CD8-positive, alpha-beta memory T cell (primary cell): ENCODE results near the gene CAGE1. TPM values are rescaled to one million over a fixed set of nuclear protein-coding genes. Genes with fewer than 3 reads are reported as not detected.

Experiments
- CTCF ChIA-PET: fragments of 350-600 bp; sonication (Branson Sonifier 250); formaldehyde crosslinking; loops from one replicate; lab custom pipeline; 2021; ENCODE audit warnings: antibody characterized with exemption; lab: Charles Lee
- POLR2A ChIA-PET: fragments of 350-600 bp; sonication (Branson Sonifier 250); formaldehyde crosslinking; loops from one replicate; lab custom pipeline; 2021; ENCODE audit warnings: antibody characterized with exemption; lab: Charles Lee
- DNase-seq, 5 donors: peaks; one replicate each; pipeline versions ENCODE4 v3.0.0 to v3.0.0-alpha.2; 2020 to 2022; ENCODE audit warnings: mixed read lengths in 1 of 5
- H3K27ac ChIP-seq: one replicate; pipeline ENCODE4 v1.7.0; 2013; ENCODE audit warnings: low read depth, mild to moderate bottlenecking, low read length, moderate library complexity
- H3K27me3 ChIP-seq: 2 replicates; pipeline ENCODE4 v1.7.0; 2013; ENCODE audit warnings: low read length, mild to moderate bottlenecking; ENCODE audit not compliant: insufficient read depth, poor library complexity, severe bottlenecking
- H3K36me3 ChIP-seq: 2 replicates; pipeline ENCODE4 v1.7.0; 2013; ENCODE audit warnings: mild to moderate bottlenecking, low read length, moderate library complexity; ENCODE audit not compliant: insufficient read depth
- H3K4me1 ChIP-seq: 2 replicates; pipeline ENCODE4 v1.7.0; 2013; ENCODE audit warnings: mild to moderate bottlenecking, low read length, moderate library complexity; ENCODE audit not compliant: insufficient read depth
- H3K4me3 ChIP-seq: 2 replicates; pipeline ENCODE4 v1.7.0; 2013; ENCODE audit warnings: mild to moderate bottlenecking, low read length
- H3K9me3 ChIP-seq: 2 replicates; pipeline ENCODE4 v1.7.0; 2013; ENCODE audit warnings: mild to moderate bottlenecking, low read length
- H3K27ac Mint-ChIP-seq, 8 donors: one replicate each; pipeline ENCODE4 v1.8.0; 2020 to 2021; ENCODE audit warnings: mixed read lengths in 8 of 8, mild to moderate bottlenecking in 6 of 8, inconsistent platforms in 3 of 8, moderate library complexity in 3 of 8
- H3K27me3 Mint-ChIP-seq, 2 donors: one replicate each; pipeline ENCODE4 v1.8.0; 2020 to 2021; ENCODE audit warnings: mixed read lengths in 2 of 2, mild to moderate bottlenecking in 1 of 2, moderate library complexity in 1 of 2
- H3K36me3 Mint-ChIP-seq, 3 donors: one replicate each; pipeline ENCODE4 v1.8.0; 2020 to 2021; ENCODE audit warnings: mixed read lengths in 3 of 3, inconsistent platforms in 1 of 3, mild to moderate bottlenecking in 1 of 3
- H3K4me1 Mint-ChIP-seq, 3 donors: one replicate each; pipeline ENCODE4 v1.8.0; 2020 to 2021; ENCODE audit warnings: mixed read lengths in 3 of 3, inconsistent platforms in 1 of 3, mild to moderate bottlenecking in 1 of 3
- H3K4me3 Mint-ChIP-seq, 7 donors: one replicate each; pipeline ENCODE4 v1.8.0; 2020 to 2021; ENCODE audit warnings: mixed read lengths in 7 of 7, mild to moderate bottlenecking in 6 of 7, moderate library complexity in 4 of 7, inconsistent platforms in 2 of 7
- H3K9me3 Mint-ChIP-seq, 5 donors: one replicate each; pipeline ENCODE4 v1.8.0; 2020 to 2022; ENCODE audit warnings: mixed read lengths in 5 of 5, mild to moderate bottlenecking in 3 of 5, moderate library complexity in 2 of 5, inconsistent platforms in 1 of 5
- polyA plus RNA-seq: library from polyadenylated mRNA; unstranded; fragments of 300-500 nt; fragmentation: Illumina TruSeq; gene quantifications from one replicate; pipeline ENCODE4 v1.2.3, GENCODE V29; 2021
- total RNA-seq, 2 experiments: library from RNA; stranded (reverse); gene quantifications; one replicate each; pipeline ENCODE4 v1.2.3, GENCODE V29; 2021

Gene CAGE1
- total and polyA plus RNA-seq, 3 experiments from 2014 or later: 0.18 TPM; not detected in 2

DNA sequence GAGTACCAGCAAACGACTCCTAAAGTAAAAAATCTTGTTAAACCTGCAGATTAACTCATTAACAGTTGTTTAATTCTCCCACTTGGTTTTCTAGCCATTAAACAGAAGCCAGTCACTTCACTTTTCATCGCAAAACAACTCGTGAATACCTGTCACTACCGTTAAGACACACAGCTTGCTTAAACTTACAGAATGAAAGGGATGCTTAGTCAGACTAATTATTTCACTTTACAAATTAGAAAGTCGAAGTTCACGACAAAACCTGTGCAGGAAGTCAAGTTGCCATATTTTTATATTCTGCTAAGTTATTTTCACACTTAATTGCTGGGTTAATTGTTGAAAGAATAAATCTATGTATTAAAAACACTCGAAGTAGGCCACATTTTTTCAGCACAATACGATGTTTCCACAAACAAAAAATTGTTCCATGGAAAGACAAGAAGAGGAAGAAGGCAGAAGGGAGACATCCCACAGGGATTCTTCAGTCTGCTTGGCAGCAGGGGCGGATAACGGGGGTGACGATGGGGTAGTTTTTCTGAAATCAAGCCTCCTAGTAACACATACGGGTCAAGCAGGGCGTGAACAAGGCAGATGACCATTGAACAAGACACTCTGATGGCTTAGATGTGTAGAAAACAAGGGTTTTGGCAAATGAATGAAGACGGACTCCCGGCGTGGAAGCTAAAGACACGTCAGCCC, 77.5 kb downstream of the CAGE1 start:
- no peaks in the 10 kb centered on the region for H3K9me3 Mint-ChIP-seq
- no peaks in the 10 kb centered on the region for H3K27me3 ChIP-seq
- H3K27ac ChIP-seq: peak overlapping the region; percentile 86
- H3K36me3 ChIP-seq: peaks cover 15% of the 10 kb centered on the region
- H3K36me3 Mint-ChIP-seq: peaks cover 0 to 42% (median 16%) of the 10 kb centered on the region in 3 donors
- peak overlapping the region; percentile 78 for H3K4me3 ChIP-seq
- peak overlapping the region; percentile 74 to 96 (median 93) for H3K27ac Mint-ChIP-seq
- CTCF ChIA-PET: interaction anchor here (1.6 kb wide), 1 partner anchor 37 kb away, joined by 3 read pairs; no protein-coding TSS in a partner anchor
- H3K9me3 ChIP-seq: no peaks in the 10 kb centered on the region
- H3K4me3 Mint-ChIP-seq: peak overlapping the region; percentile 87 to 98 (median 96)
- peaks cover 38% of the 10 kb centered on the region for H3K4me1 ChIP-seq
- DNase-seq: peak in 1 of 5 donors; percentile 2
- peaks cover 0 to 2% of the 10 kb centered on the region in 2 donors for H3K27me3 Mint-ChIP-seq
- POLR2A ChIA-PET: interaction anchor here (0.6 to 1.3 kb wide), 4 partner anchors 77 to 196 kb away, joined by 3 to 8 read pairs (median 3); partner anchors contain the start of genes CAGE1 and RIOK1
- H3K4me1 Mint-ChIP-seq: peaks cover 53 to 69% (median 68%) of the 10 kb centered on the region in 3 donors

DNA sequence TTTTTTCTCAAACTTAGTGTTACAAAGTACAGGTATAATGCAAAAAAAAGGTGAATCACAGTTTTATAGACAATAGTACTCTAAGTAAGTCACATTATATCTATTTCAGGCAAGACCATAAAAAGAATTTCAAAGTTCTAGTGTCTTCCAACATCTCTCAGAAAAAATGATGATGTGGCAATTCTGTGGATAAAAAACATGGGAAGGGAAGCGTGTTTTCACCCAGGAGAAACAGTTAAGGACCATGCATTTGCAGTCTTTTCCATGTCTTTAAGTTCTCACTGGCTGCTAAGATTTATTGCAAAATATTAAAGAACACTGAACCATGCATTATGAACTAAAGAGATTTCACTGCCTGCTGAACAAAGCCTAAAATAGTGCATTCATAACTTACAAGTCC, 78.4 kb downstream of the CAGE1 start:
- H3K9me3 ChIP-seq: no peaks in the 10 kb centered on the region
- peaks cover 17% of the 10 kb centered on the region for H3K36me3 ChIP-seq
- no peak overlapping the region for H3K4me3 ChIP-seq
- H3K36me3 Mint-ChIP-seq: peaks cover 0 to 47% (median 18%) of the 10 kb centered on the region in 3 donors
- DNase-seq: no peak
- H3K9me3 Mint-ChIP-seq: no peaks in the 10 kb centered on the region
- POLR2A ChIA-PET: interaction anchor here (1.3 kb wide), 1 partner anchor 78 kb away, joined by 8 read pairs; the partner anchor contains the start of genes CAGE1 and RIOK1
- peak overlapping the region; percentile 32 for H3K27ac ChIP-seq
- H3K27me3 ChIP-seq: no peaks in the 10 kb centered on the region
- H3K4me3 Mint-ChIP-seq: peak overlapping the region; percentile 19 to 87 (median 63)
- CTCF ChIA-PET: interaction anchor here (1.6 kb wide), 1 partner anchor 36 kb away, joined by 3 read pairs; no protein-coding TSS in a partner anchor
- peak overlapping the region in 5 of 8 donors; percentile 20 to 53 (median 40) for H3K27ac Mint-ChIP-seq
- H3K27me3 Mint-ChIP-seq: peaks cover 0 to 2% of the 10 kb centered on the region in 2 donors
- H3K4me1 Mint-ChIP-seq: peaks cover 55 to 75% (median 71%) of the 10 kb centered on the region in 3 donors
- peaks cover 38% of the 10 kb centered on the region for H3K4me1 ChIP-seq

DNA sequence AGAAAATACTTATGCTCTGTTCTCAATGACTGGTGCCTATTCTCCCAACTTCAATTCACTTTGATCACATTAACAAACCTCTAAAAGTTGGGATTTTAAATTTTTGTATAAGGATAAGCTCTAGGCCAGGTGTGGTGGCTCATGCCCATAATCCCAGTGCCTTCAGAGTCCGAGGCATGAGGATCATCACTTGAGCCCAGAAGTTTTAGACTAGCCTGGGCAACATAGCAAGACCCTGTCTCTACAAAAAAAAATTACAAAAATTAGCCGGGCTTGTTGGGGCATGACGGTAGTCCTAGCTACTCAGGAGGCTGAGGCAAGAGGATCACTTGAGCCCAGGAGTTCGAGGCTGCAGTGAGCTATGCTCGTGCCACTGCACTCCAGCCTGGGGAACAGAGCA, 80.5 kb downstream of the CAGE1 start:
- CTCF ChIA-PET: no interaction called here
- no peaks in the 10 kb centered on the region for H3K9me3 Mint-ChIP-seq
- H3K4me3 ChIP-seq: no peak overlapping the region

DNA sequence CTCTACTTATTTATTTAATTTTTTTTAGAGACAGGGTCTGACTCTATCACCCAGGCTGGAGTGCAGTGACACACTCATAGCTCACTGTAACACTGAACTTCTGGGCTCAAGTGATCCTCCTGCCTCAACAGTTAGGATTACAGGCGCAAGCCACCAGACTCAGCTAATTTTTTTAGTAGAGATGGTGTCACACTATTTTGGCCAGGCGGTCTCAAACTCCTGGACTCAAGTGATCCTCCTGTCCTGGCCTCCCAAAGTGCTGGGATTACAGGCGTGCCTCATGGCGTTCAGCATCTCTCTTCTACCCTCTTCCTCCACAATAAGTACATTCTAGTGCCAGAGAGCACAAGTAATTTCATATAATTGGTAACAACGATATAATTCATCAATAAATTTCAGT, 82.0 kb downstream of the CAGE1 start:
- no peaks in the 10 kb centered on the region for H3K27me3 Mint-ChIP-seq
- H3K27ac Mint-ChIP-seq: peak overlapping the region in 2 of 8 donors; percentile 43 to 52
- peaks cover 0 to 73% (median 32%) of the 10 kb centered on the region in 3 donors for H3K36me3 Mint-ChIP-seq
- no peaks in the 10 kb centered on the region for H3K9me3 Mint-ChIP-seq
- no peak overlapping the region for H3K27ac ChIP-seq
- H3K27me3 ChIP-seq: no peaks in the 10 kb centered on the region
- peaks cover 62 to 85% (median 70%) of the 10 kb centered on the region in 3 donors for H3K4me1 Mint-ChIP-seq
- H3K36me3 ChIP-seq: peaks cover 35% of the 10 kb centered on the region
- no peaks in the 10 kb centered on the region for H3K9me3 ChIP-seq
- ChIA-PET POLR2A (no interaction called here), CTCF (interaction anchor here (1.2 kb wide), 1 partner anchor 22 kb away, joined by 3 read pairs; no protein-coding TSS in a partner anchor)
- H3K4me1 ChIP-seq: peaks cover 41% of the 10 kb centered on the region
- DNase-seq: no peak
- H3K4me3 ChIP-seq: no peak overlapping the region
- H3K4me3 Mint-ChIP-seq: peak overlapping the region in 1 of 7 donors; percentile 43

More for the DNA sequence above, 80.5 kb downstream of the CAGE1 start:
- H3K9me3 ChIP-seq: no peaks in the 10 kb centered on the region
- Mint-ChIP-seq H3K36me3 (peaks cover 0 to 65% (median 29%) of the 10 kb centered on the region in 3 donors), H3K27me3 (peaks cover 0 to 2% of the 10 kb centered on the region in 2 donors), H3K27ac (peak overlapping the region in 3 of 8 donors; percentile 23 to 92 (median 72)), H3K4me1 (peaks cover 67 to 88% (median 81%) of the 10 kb centered on the region in 3 donors), H3K4me3 (peak overlapping the region in 4 of 7 donors; percentile 2 to 84 (median 24))
- DNase-seq: no peak
- no peaks in the 10 kb centered on the region for H3K27me3 ChIP-seq
- H3K27ac ChIP-seq: no peak overlapping the region
- POLR2A ChIA-PET: no interaction called here
- H3K4me1 ChIP-seq: peaks cover 47% of the 10 kb centered on the region
- H3K36me3 ChIP-seq: peaks cover 32% of the 10 kb centered on the region

DNA sequence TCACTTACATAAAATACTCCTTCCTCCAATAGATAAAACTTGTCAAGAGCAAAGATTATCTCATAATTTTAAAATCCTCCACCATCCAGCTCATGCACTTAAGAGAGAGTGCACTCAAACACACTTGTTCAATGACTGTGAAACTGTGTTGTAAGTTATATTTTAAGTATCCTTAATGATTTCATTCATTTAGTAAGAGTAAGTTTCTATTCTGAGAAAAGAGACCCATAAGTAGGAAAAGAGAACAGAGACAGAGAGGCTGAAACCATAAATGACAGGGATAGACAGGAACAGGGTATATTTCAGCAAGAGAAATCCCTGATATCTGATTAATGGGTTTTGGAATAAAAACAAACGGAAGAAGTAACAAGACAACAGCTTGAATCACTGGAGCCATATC, 84.7 kb downstream of the CAGE1 start:
- Mint-ChIP-seq H3K36me3 (peaks cover 0 to 88% (median 44%) of the 10 kb centered on the region in 3 donors), H3K4me1 (peaks cover 49 to 81% (median 67%) of the 10 kb centered on the region in 3 donors), H3K27me3 (no peaks in the 10 kb centered on the region), H3K9me3 (no peaks in the 10 kb centered on the region), H3K4me3 (no peak overlapping the region), H3K27ac (peak overlapping the region in 2 of 8 donors; percentile 0 to 50)
- H3K27me3 ChIP-seq: no peaks in the 10 kb centered on the region
- H3K4me1 ChIP-seq: peaks cover 18% of the 10 kb centered on the region
- POLR2A ChIA-PET: no interaction called here
- H3K9me3 ChIP-seq: no peaks in the 10 kb centered on the region
- peaks cover 43% of the 10 kb centered on the region for H3K36me3 ChIP-seq
- H3K27ac ChIP-seq: no peak overlapping the region
- no peak overlapping the region for H3K4me3 ChIP-seq
- CTCF ChIA-PET: no interaction called here
- no peak for DNase-seq

DNA sequence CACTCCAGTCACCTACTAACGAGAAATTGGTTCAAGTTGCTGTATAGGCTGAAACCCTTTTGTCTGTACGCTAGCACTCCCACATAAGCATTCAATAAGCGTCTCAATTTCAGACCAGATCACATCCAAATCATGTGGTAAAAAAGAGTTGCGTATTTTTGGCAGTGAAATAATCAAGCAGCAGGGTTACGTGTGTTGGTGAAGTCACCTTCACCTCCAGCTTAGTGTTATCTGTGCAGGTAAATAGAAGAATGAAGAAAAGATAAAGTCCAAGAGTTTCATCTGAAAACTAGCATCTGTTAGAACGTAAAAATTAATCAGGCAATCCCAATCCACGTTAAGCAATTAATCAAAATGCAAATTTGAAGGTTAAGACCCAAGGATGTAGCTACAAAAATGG, 87.8 kb downstream of the CAGE1 start:
- Histone ChIP-seq H3K27me3 (no peaks in the 10 kb centered on the region), H3K4me3 (no peak overlapping the region), H3K27ac (no peak overlapping the region), H3K9me3 (no peaks in the 10 kb centered on the region), H3K4me1 (peaks cover 9% of the 10 kb centered on the region), H3K36me3 (peaks cover 48% of the 10 kb centered on the region)
- H3K4me1 Mint-ChIP-seq: peaks cover 30 to 58% (median 52%) of the 10 kb centered on the region in 3 donors
- no peaks in the 10 kb centered on the region for H3K27me3 Mint-ChIP-seq
- no peak for DNase-seq
- peaks cover 5 to 87% (median 38%) of the 10 kb centered on the region in 3 donors for H3K36me3 Mint-ChIP-seq
- POLR2A ChIA-PET: no interaction called here
- no peaks in the 10 kb centered on the region for H3K9me3 Mint-ChIP-seq
- no peak overlapping the region for H3K4me3 Mint-ChIP-seq
- CTCF ChIA-PET: no interaction called here
- H3K27ac Mint-ChIP-seq: no peak overlapping the region

DNA sequence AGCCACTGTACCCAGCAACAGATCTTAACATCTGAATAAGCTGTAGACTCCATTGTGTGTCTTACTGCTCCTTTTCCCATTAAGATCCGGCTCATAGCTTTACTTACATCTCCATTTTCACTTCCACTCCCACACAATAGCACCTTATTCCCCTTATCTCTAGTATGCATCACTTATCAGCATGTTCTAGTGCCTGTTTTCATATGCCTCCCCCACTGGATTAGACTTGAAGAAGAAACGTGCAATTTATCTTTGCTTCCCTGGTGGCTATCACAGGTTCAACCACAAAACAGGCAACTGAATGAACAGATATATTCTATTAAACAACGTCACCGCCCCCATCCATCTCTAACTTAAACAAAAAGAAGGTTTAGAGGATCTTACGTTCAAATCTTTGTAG, 88.6 kb downstream of the CAGE1 start:
- Histone ChIP-seq H3K36me3 (peaks cover 51% of the 10 kb centered on the region), H3K4me3 (no peak overlapping the region), H3K27ac (no peak overlapping the region), H3K9me3 (no peaks in the 10 kb centered on the region), H3K4me1 (peaks cover 9% of the 10 kb centered on the region), H3K27me3 (no peaks in the 10 kb centered on the region)
- H3K9me3 Mint-ChIP-seq: no peaks in the 10 kb centered on the region
- CTCF ChIA-PET: no interaction called here
- H3K4me1 Mint-ChIP-seq: peaks cover 31 to 55% (median 55%) of the 10 kb centered on the region in 3 donors
- POLR2A ChIA-PET: no interaction called here
- no peak overlapping the region for H3K4me3 Mint-ChIP-seq
- H3K36me3 Mint-ChIP-seq: peaks cover 5 to 92% (median 40%) of the 10 kb centered on the region in 3 donors
- H3K27me3 Mint-ChIP-seq: no peaks in the 10 kb centered on the region
- DNase-seq: no peak
- H3K27ac Mint-ChIP-seq: peak overlapping the region in 3 of 8 donors; percentile 6 to 78 (median 54)

DNA sequence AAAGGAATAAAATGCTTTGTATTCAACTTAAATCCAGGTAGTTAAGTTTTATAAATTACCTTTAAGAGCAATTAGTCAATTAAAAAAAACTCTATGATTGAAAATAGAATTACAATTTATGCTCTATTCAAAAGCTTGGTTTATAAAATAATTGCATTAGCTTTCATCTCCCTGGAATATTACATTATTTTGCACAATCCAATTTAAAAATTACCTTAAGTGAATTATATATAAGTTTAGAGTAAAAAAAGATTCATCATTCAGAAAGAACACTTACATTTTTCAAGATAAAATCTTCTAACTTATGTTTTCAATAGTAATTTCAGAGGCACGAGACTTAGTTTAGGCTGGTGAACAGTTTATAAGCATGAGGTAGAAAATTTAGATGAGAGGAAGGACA, 91.4 kb downstream of the CAGE1 start:
- Histone ChIP-seq H3K36me3 (peaks cover 40% of the 10 kb centered on the region), H3K27me3 (no peaks in the 10 kb centered on the region), H3K4me1 (no peaks in the 10 kb centered on the region), H3K4me3 (no peak overlapping the region), H3K9me3 (no peaks in the 10 kb centered on the region), H3K27ac (no peak overlapping the region)
- Mint-ChIP-seq H3K9me3 (no peaks in the 10 kb centered on the region), H3K4me1 (peaks cover 19 to 41% (median 30%) of the 10 kb centered on the region in 3 donors), H3K4me3 (no peak overlapping the region), H3K27ac (peak overlapping the region in 1 of 8 donors; percentile 29), H3K36me3 (peaks cover 5 to 82% (median 28%) of the 10 kb centered on the region in 3 donors), H3K27me3 (no peaks in the 10 kb centered on the region)
- no peak for DNase-seq
- POLR2A ChIA-PET: no interaction called here
- CTCF ChIA-PET: no interaction called here
